HepG2 (cell line): ENCODE results near the gene TAF1B. TPM values are rescaled to one million over a fixed set of nuclear protein-coding genes. Genes with fewer than 3 reads are reported as not detected.

Source experiments
- ATAC-seq: fragments of 200-7000 bp; cut with Tn5 transposase; 3 replicates; pipeline ENCODE4 v1.9.1; 2020; ENCODE audit warnings: mild to moderate bottlenecking, moderate library complexity
- BruUV-seq: library from RNA; stranded (reverse); fragments of 400-500 nt; replicated peaks from 2 replicates; lab custom pipeline; 2021; lab: Mats Ljungman, UMichigan
- CTCF ChIA-PET: fragments of 300-600 bp; formaldehyde crosslinking; extraction: SDS; loops from one replicate; lab custom pipeline; 2021; ENCODE audit warnings: low total read pairs, inconsistent platforms, low intra/inter-chr PET ratio; lab: Yijun Ruan, JAX
- POLR2A ChIA-PET: fragments of 350-600 bp; sonication (Branson Sonifier 250); formaldehyde crosslinking; loops from one replicate; lab custom pipeline; 2020; ENCODE audit warnings: antibody characterized with exemption, inconsistent platforms; lab: Yijun Ruan, JAX
- DNase-seq: peaks from one replicate; pipeline ENCODE4 v3.0.0-alpha.2; 2015; ENCODE audit warnings: low spot score
- FAIRE-seq: peaks from 3 replicates; lab custom pipeline; 2011; peaks lifted over from hg19 to GRCh38; lab: Jason Lieb, UNC
- H2AFZ ChIP-seq: one replicate; pipeline ENCODE4 v1.6.1; 2011; ENCODE audit warnings: low read length, inconsistent platforms
- H3K27ac ChIP-seq: fragments of 300-600 bp; 3 replicates; pipeline ENCODE4 v1.8.0; 2011; ENCODE audit warnings: mixed run types, mild to moderate bottlenecking, mixed read lengths, low read length, inconsistent platforms; ENCODE audit not compliant: insufficient read depth; ENCODE audit errors: extremely low read length
- H3K27me3 ChIP-seq, 2 experiments: fragments of 200-600 bp in 1 of 2; 2 replicates in 1 of 2; 3 replicates in 1 of 2; pipeline versions ENCODE4 v1.6.0 to v1.8.0; 2011; ENCODE audit warnings: low read length in 2 of 2, mild to moderate bottlenecking in 2 of 2, moderate library complexity in 2 of 2, inconsistent platforms in 1 of 2; ENCODE audit not compliant: insufficient read depth in 2 of 2, control insufficient read depth in 1 of 2
- H3K36me3 ChIP-seq, 2 experiments: fragments of 200-600 bp in 1 of 2; replicated peaks in 1 of 2; 2 replicates in 1 of 2; 3 replicates in 1 of 2; pipeline versions ENCODE4 v1.5.1 to v1.8.0; 2011; ENCODE audit warnings: low read length in 2 of 2, inconsistent platforms in 1 of 2; ENCODE audit not compliant: insufficient read depth in 2 of 2, control insufficient read depth in 1 of 2
- H3K4me1 ChIP-seq: 2 replicates; pipeline ENCODE4 v1.5.1; 2012; ENCODE audit warnings: low read length, inconsistent platforms; ENCODE audit not compliant: insufficient read depth
- H3K4me2 ChIP-seq: 2 replicates; pipeline ENCODE4 v1.6.0; 2011; ENCODE audit warnings: low read depth, low read length, inconsistent platforms
- H3K4me3 ChIP-seq, 3 experiments: fragments of 200-600 bp in 1 of 3; sonication (generic), shearing (Covaris generic) in 1 of 3; replicated peaks in 1 of 3; 2 replicates each; pipeline ENCODE4 v1.5.1; 2011 to 2016; ENCODE audit warnings: low read length in 3 of 3, inconsistent platforms in 2 of 3, low read depth in 2 of 3, mild to moderate bottlenecking in 2 of 3, control low read depth in 1 of 3, mixed read lengths in 1 of 3; ENCODE audit not compliant: insufficient read depth in 1 of 3
- H3K79me2 ChIP-seq: one replicate; pipeline ENCODE4 v1.6.1; 2011; ENCODE audit warnings: low read length, inconsistent platforms; ENCODE audit not compliant: insufficient read depth
- H3K9ac ChIP-seq: 2 replicates; pipeline ENCODE4 v1.6.0; 2011; ENCODE audit warnings: mild to moderate bottlenecking, low read depth, low read length, inconsistent platforms; ENCODE audit not compliant: insufficient read depth
- H3K9me3 ChIP-seq: 2 replicates; pipeline ENCODE4 v1.5.1; 2012; ENCODE audit warnings: mild to moderate bottlenecking, low read length
- H4K20me1 ChIP-seq: 2 replicates; pipeline ENCODE4 v1.6.0; 2011; ENCODE audit warnings: inconsistent platforms, mild to moderate bottlenecking, low read length, moderate library complexity; ENCODE audit not compliant: insufficient read depth
- ATF4 ChIP-seq, 2 experiments: fragments of 450-650 bp in 1 of 2; sonication (generic) in 1 of 2; formaldehyde crosslinking; IDR thresholded peaks; 2 replicates each; pipeline versions ENCODE4 v1.5.0 to v1.8.0; 2020 to 2022; ENCODE audit warnings: mild to moderate bottlenecking in 1 of 2, missing genetic modification reagents in 1 of 2
- ATF7-NPFF ChIP-seq: sonication (generic); formaldehyde crosslinking; IDR thresholded peaks from 2 replicates; pipeline ENCODE4 v1.8.1; 2023; ENCODE audit warnings: mild to moderate bottlenecking, low read depth, missing genetic modification reagents, moderate library complexity
- BRD4 ChIP-seq: sonication (generic); formaldehyde crosslinking; IDR thresholded peaks from 2 replicates; pipeline ENCODE4 v1.4.0; 2020; ENCODE audit warnings: missing genetic modification reagents
- HNF4A ChIP-seq: sonication (generic); formaldehyde crosslinking; IDR thresholded peaks from 2 replicates; pipeline ENCODE4 v1.4.0; 2020; ENCODE audit warnings: missing genetic modification reagents
- KLF6 ChIP-seq: IDR thresholded peaks from 2 replicates; pipeline ENCODE4 v1.8.0; 2016; ENCODE audit warnings: missing biosample characterization, missing genetic modification reagents
- NFE2 ChIP-seq: sonication (generic); formaldehyde crosslinking; IDR thresholded peaks from 2 replicates; pipeline ENCODE4 v1.4.0; 2020; ENCODE audit warnings: missing genetic modification reagents
- PREB ChIP-seq: sonication (generic); formaldehyde crosslinking; IDR thresholded peaks from 2 replicates; pipeline ENCODE4 v1.4.0; 2020; ENCODE audit warnings: missing genetic modification reagents
- SP140L ChIP-seq: sonication (generic); formaldehyde crosslinking; IDR thresholded peaks from 2 replicates; pipeline ENCODE4 v1.4.0; 2020; ENCODE audit warnings: missing genetic modification reagents, borderline replicate concordance
- ZNF564 ChIP-seq: sonication (generic); formaldehyde crosslinking; IDR thresholded peaks from 2 replicates; pipeline ENCODE4 v1.8.1; 2023; ENCODE audit warnings: mild to moderate bottlenecking, missing genetic modification reagents
- ZNF589 ChIP-seq: sonication (generic); formaldehyde crosslinking; conservative IDR thresholded peaks from 2 replicates; pipeline ENCODE4 v1.8.0; 2022; ENCODE audit warnings: mild to moderate bottlenecking, moderate library complexity, missing genetic modification reagents
- ZSCAN29 ChIP-seq: sonication (generic); formaldehyde crosslinking; conservative IDR thresholded peaks from 2 replicates; pipeline ENCODE4 v1.4.0; 2020; ENCODE audit warnings: mild to moderate bottlenecking, missing genetic modification reagents
- in situ Hi-C: cut with HindIII; loops from 2 replicates; pipeline ENCODE4 v1.10.0; 2017; ENCODE audit warnings: low pct_unique_long_range_greater_than_20kb; ENCODE audit not compliant: extremely low pct_ligation_motif_present
- intact Hi-C: fragments of 100-400 bp; cut with micrococcal nuclease; formaldehyde crosslinking; loops from one replicate; pipeline ENCODE4 v1.10.0; 2022; ENCODE audit not compliant: unreplicated experiment
- polyA plus RNA-seq, 8 experiments: library from polyadenylated mRNA; depleted of rRNA in 3 of 8; stranded (reverse) in 7 of 8; unstranded in 1 of 8; fragments of >200 nt; fragmentation: Illumina TruSeq in 4 of 8; extraction: Trizol in 4 of 8; gene quantifications; 2 replicates each; pipeline versions ENCODE4 v1.2.1 to v1.2.3, GENCODE V29; 2011 to 2016; ENCODE audit warnings: low read depth in 4 of 8, missing spikeins in 1 of 8, mixed read lengths in 1 of 8; ENCODE audit not compliant: insufficient read depth in 1 of 8
- total RNA-seq, 5 experiments: library from RNA; depleted of rRNA; stranded (reverse); fragments of >200 nt; fragmentation: Illumina TruSeq; extraction: Trizol; gene quantifications; 2 replicates each; pipeline ENCODE4 v1.2.3, GENCODE V29; 2016; ENCODE audit warnings: low read depth in 1 of 5
- TF ChIP-seq, protein P1 (sequence below): sonication (generic); formaldehyde crosslinking; IDR thresholded peaks from 2 replicates; pipeline ENCODE4 v1.4.0; 2020; ENCODE audit warnings: missing genetic modification reagents, mild to moderate bottlenecking, borderline replicate concordance
- TF ChIP-seq, protein P2 (sequence below): sonication (generic); formaldehyde crosslinking; IDR thresholded peaks from 2 replicates; pipeline ENCODE4 v1.4.0; 2020; ENCODE audit warnings: mild to moderate bottlenecking, missing genetic modification reagents
- TF ChIP-seq, protein P3 (sequence below): sonication (generic); formaldehyde crosslinking; IDR thresholded peaks from 2 replicates; pipeline ENCODE4 v1.4.0; 2020; ENCODE audit warnings: missing genetic modification reagents
- TF ChIP-seq, protein P4 (sequence below): sonication (generic); formaldehyde crosslinking; IDR thresholded peaks from 2 replicates; pipeline ENCODE4 v1.4.0; 2020; ENCODE audit warnings: missing genetic modification reagents, borderline replicate concordance
- TF ChIP-seq, protein P5 (sequence below): sonication (generic); formaldehyde crosslinking; conservative IDR thresholded peaks from 2 replicates; pipeline ENCODE4 v1.5.0; 2020; ENCODE audit warnings: missing genetic modification reagents

The TAF1B gene
- total and polyA plus RNA-seq, 2 of the 13 experiments (the other 11 are each of a cell fraction or from before 2014, with no cell fraction given): 13.3 to 27.7 TPM

DNA sequence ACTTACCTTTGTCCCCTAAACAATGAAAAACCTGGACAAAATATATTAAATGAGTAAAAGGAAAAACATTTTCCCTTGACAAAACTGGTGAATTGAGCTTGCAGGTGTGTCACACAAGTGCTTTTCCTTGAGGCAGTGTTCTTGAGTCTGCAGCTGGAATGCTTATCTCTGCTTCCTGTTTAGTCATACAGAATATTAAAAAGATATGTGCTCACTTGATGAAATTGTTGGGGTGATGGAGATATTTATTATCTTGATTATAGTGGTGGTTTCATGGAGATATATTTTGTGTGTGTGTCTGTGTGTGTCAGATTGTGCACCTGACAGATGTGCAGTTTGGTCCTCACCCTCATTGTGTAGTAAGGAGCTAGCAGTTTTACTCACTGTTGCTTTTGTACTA lies 3.3 kb downstream of the TAF1B start:
- DNase-seq (no peak), FAIRE-seq (no peak), ATAC-seq (no peak)
- CTCF ChIA-PET: no interaction called here
- Histone ChIP-seq H3K9ac (no peak overlapping the region), H3K4me3 (no peak overlapping the region), H3K27ac (no peak overlapping the region), H2AFZ (no peak overlapping the region), H3K4me1 (peaks cover 39% of the 10 kb centered on the region), H3K36me3 (peaks cover 5 to 33% of the 10 kb centered on the region in 2 experiments; a peak in 4 of 5 replicates), H3K4me2 (no peak overlapping the region), H3K9me3 (no peaks in the 10 kb centered on the region)
- intact Hi-C loops: no loop called here
- in situ Hi-C loops: no loop called here
- TF ChIP-seq ATF4 (CRISPR knock-in tag; IDR thresholded peaks at IDR 0.05) (no peak), KLF6 (CRISPR knock-in tag) (no peak), BRD4 (CRISPR knock-in tag) (no peak), ZNF564 (CRISPR knock-in tag) (no peak), ZNF589 (CRISPR knock-in tag) (no peak), SP140L (CRISPR knock-in tag) (no peak), HNF4A (CRISPR knock-in tag) (no peak), PREB (CRISPR knock-in tag) (no peak), ZSCAN29 (CRISPR knock-in tag) (no peak), NFE2 (CRISPR knock-in tag) (no peak), ATF7-NPFF (no peak)
- TF ChIP-seq, protein P1, sequence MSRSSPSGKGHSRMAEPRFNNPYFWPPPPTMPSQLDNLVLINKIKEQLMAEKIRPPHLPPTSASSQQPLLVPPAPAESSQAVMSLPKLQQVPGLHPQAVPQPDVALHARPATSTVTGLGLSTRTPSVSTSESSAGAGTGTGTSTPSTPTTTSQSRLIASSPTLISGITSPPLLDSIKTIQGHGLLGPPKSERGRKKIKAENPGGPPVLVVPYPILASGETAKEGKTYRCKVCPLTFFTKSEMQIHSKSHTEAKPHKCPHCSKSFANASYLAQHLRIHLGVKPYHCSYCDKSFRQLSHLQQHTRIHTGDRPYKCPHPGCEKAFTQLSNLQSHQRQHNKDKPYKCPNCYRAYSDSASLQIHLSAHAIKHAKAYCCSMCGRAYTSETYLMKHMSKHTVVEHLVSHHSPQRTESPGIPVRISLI (CRISPR knock-in tag): no peak
- TF ChIP-seq, protein P2, sequence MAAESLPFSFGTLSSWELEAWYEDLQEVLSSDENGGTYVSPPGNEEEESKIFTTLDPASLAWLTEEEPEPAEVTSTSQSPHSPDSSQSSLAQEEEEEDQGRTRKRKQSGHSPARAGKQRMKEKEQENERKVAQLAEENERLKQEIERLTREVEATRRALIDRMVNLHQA: no peak
- TF ChIP-seq, protein P3, sequence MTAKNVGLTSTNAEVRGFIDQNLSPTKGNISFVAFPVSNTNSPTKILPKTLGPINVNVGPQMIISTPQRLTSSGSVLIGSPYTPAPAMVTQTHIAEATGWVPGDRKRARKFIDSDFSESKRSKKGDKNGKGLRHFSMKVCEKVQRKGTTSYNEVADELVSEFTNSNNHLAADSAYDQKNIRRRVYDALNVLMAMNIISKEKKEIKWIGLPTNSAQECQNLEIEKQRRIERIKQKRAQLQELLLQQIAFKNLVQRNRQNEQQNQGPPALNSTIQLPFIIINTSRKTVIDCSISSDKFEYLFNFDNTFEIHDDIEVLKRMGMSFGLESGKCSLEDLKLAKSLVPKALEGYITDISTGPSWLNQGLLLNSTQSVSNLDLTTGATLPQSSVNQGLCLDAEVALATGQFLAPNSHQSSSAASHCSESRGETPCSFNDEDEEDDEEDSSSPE (CRISPR knock-in tag): no peak
- TF ChIP-seq, protein P4, sequence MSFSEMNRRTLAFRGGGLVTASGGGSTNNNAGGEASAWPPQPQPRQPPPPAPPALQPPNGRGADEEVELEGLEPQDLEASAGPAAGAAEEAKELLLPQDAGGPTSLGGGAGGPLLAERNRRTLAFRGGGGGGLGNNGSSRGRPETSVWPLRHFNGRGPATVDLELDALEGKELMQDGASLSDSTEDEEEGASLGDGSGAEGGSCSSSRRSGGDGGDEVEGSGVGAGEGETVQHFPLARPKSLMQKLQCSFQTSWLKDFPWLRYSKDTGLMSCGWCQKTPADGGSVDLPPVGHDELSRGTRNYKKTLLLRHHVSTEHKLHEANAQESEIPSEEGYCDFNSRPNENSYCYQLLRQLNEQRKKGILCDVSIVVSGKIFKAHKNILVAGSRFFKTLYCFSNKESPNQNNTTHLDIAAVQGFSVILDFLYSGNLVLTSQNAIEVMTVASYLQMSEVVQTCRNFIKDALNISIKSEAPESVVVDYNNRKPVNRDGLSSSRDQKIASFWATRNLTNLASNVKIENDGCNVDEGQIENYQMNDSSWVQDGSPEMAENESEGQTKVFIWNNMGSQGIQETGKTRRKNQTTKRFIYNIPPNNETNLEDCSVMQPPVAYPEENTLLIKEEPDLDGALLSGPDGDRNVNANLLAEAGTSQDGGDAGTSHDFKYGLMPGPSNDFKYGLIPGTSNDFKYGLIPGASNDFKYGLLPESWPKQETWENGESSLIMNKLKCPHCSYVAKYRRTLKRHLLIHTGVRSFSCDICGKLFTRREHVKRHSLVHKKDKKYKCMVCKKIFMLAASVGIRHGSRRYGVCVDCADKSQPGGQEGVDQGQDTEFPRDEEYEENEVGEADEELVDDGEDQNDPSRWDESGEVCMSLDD (CRISPR knock-in tag): no peak
- TF ChIP-seq, protein P5, sequence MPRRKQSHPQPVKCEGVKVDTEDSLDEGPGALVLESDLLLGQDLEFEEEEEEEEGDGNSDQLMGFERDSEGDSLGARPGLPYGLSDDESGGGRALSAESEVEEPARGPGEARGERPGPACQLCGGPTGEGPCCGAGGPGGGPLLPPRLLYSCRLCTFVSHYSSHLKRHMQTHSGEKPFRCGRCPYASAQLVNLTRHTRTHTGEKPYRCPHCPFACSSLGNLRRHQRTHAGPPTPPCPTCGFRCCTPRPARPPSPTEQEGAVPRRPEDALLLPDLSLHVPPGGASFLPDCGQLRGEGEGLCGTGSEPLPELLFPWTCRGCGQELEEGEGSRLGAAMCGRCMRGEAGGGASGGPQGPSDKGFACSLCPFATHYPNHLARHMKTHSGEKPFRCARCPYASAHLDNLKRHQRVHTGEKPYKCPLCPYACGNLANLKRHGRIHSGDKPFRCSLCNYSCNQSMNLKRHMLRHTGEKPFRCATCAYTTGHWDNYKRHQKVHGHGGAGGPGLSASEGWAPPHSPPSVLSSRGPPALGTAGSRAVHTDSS (CRISPR knock-in tag): no peak
- TF ChIP-seq, all 625 proteins: peak for 0
- Histone ChIP-seq H3K79me2 (peaks cover 38% of the 10 kb centered on the region), H3K27me3 (no peaks in the 10 kb centered on the region; a peak in 1 of 5 replicates), H4K20me1 (no peaks in the 10 kb centered on the region; the same call in 1 of the 2 replicates)
- BruUV-seq: no TSS peak
- POLR2A ChIA-PET: no interaction called here
